Measurements from ENCODE around the gene ZCCHC8.

- no peak for TF ChIP-seq EZH2 (IDR thresholded peaks at IDR 0.05; ENCODE audit: borderline replicate concordance, low read depth, low read length, severe bottlenecking)
- TF ChIP-seq, protein P1, sequence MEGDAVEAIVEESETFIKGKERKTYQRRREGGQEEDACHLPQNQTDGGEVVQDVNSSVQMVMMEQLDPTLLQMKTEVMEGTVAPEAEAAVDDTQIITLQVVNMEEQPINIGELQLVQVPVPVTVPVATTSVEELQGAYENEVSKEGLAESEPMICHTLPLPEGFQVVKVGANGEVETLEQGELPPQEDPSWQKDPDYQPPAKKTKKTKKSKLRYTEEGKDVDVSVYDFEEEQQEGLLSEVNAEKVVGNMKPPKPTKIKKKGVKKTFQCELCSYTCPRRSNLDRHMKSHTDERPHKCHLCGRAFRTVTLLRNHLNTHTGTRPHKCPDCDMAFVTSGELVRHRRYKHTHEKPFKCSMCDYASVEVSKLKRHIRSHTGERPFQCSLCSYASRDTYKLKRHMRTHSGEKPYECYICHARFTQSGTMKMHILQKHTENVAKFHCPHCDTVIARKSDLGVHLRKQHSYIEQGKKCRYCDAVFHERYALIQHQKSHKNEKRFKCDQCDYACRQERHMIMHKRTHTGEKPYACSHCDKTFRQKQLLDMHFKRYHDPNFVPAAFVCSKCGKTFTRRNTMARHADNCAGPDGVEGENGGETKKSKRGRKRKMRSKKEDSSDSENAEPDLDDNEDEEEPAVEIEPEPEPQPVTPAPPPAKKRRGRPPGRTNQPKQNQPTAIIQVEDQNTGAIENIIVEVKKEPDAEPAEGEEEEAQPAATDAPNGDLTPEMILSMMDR (IDR thresholded peaks at IDR 0.05; ENCODE audit: extremely low read depth in 1 of 2, insufficient read depth in 1 of 2, low read depth in 1 of 2, low read length in 2 of 2): no peak
- TF ChIP-seq JUN (IDR thresholded peaks at IDR 0.05; ENCODE audit: borderline replicate concordance, insufficient read depth, insufficient read length, low read depth): no peak
- no peak for TF ChIP-seq POLR2A (IDR thresholded peaks at IDR 0.05; ENCODE audit: low read depth, low read length)
- TF ChIP-seq FOS (IDR thresholded peaks at IDR 0.05; ENCODE audit: borderline replicate concordance, insufficient read depth, low read length): no peak
These were observed 11.7 kb downstream of the ZCCHC8 start for GRCh38 chr12:122489038-122489437.
